HepG2 (cell line): ENCODE measurements around the gene ANKRD6. TPM values are rescaled to one million over a fixed set of nuclear protein-coding genes. Genes with fewer than 3 reads are reported as not detected.

ENCODE experiments used
- ATAC-seq: fragments of 200-7000 bp; cut with Tn5 transposase; 3 replicates; pipeline ENCODE4 v1.9.1; 2020; ENCODE audit warnings: mild to moderate bottlenecking, moderate library complexity
- BruUV-seq: library from RNA; stranded (reverse); fragments of 400-500 nt; replicated peaks from 2 replicates; lab custom pipeline; 2021; lab: Mats Ljungman, UMichigan
- CTCF ChIA-PET: fragments of 300-600 bp; formaldehyde crosslinking; extraction: SDS; loops from one replicate; lab custom pipeline; 2021; ENCODE audit warnings: low total read pairs, inconsistent platforms, low intra/inter-chr PET ratio; lab: Yijun Ruan, JAX
- POLR2A ChIA-PET: fragments of 350-600 bp; sonication (Branson Sonifier 250); formaldehyde crosslinking; loops from one replicate; lab custom pipeline; 2020; ENCODE audit warnings: antibody characterized with exemption, inconsistent platforms; lab: Yijun Ruan, JAX
- DNase-seq: peaks from one replicate; pipeline ENCODE4 v3.0.0-alpha.2; 2015; ENCODE audit warnings: low spot score
- FAIRE-seq: peaks from 3 replicates; lab custom pipeline; 2011; peaks lifted over from hg19 to GRCh38; lab: Jason Lieb, UNC
- H2AFZ ChIP-seq: one replicate; pipeline ENCODE4 v1.6.1; 2011; ENCODE audit warnings: low read length, inconsistent platforms
- H3K27ac ChIP-seq: fragments of 300-600 bp; 3 replicates; pipeline ENCODE4 v1.8.0; 2011; ENCODE audit warnings: mixed run types, mild to moderate bottlenecking, mixed read lengths, low read length, inconsistent platforms; ENCODE audit not compliant: insufficient read depth; ENCODE audit errors: extremely low read length
- H3K27me3 ChIP-seq, 2 experiments: fragments of 200-600 bp in 1 of 2; 2 replicates in 1 of 2; 3 replicates in 1 of 2; pipeline versions ENCODE4 v1.6.0 to v1.8.0; 2011; ENCODE audit warnings: low read length in 2 of 2, mild to moderate bottlenecking in 2 of 2, moderate library complexity in 2 of 2, inconsistent platforms in 1 of 2; ENCODE audit not compliant: insufficient read depth in 2 of 2, control insufficient read depth in 1 of 2
- H3K36me3 ChIP-seq, 2 experiments: fragments of 200-600 bp in 1 of 2; replicated peaks in 1 of 2; 2 replicates in 1 of 2; 3 replicates in 1 of 2; pipeline versions ENCODE4 v1.5.1 to v1.8.0; 2011; ENCODE audit warnings: low read length in 2 of 2, inconsistent platforms in 1 of 2; ENCODE audit not compliant: insufficient read depth in 2 of 2, control insufficient read depth in 1 of 2
- H3K4me1 ChIP-seq: 2 replicates; pipeline ENCODE4 v1.5.1; 2012; ENCODE audit warnings: low read length, inconsistent platforms; ENCODE audit not compliant: insufficient read depth
- H3K4me2 ChIP-seq: 2 replicates; pipeline ENCODE4 v1.6.0; 2011; ENCODE audit warnings: low read depth, low read length, inconsistent platforms
- H3K4me3 ChIP-seq, 3 experiments: fragments of 200-600 bp in 1 of 3; sonication (generic), shearing (Covaris generic) in 1 of 3; replicated peaks in 1 of 3; 2 replicates each; pipeline ENCODE4 v1.5.1; 2011 to 2016; ENCODE audit warnings: low read length in 3 of 3, inconsistent platforms in 2 of 3, low read depth in 2 of 3, mild to moderate bottlenecking in 2 of 3, control low read depth in 1 of 3, mixed read lengths in 1 of 3; ENCODE audit not compliant: insufficient read depth in 1 of 3
- H3K79me2 ChIP-seq: one replicate; pipeline ENCODE4 v1.6.1; 2011; ENCODE audit warnings: low read length, inconsistent platforms; ENCODE audit not compliant: insufficient read depth
- H3K9ac ChIP-seq: 2 replicates; pipeline ENCODE4 v1.6.0; 2011; ENCODE audit warnings: mild to moderate bottlenecking, low read depth, low read length, inconsistent platforms; ENCODE audit not compliant: insufficient read depth
- H3K9me3 ChIP-seq: 2 replicates; pipeline ENCODE4 v1.5.1; 2012; ENCODE audit warnings: mild to moderate bottlenecking, low read length
- H4K20me1 ChIP-seq: 2 replicates; pipeline ENCODE4 v1.6.0; 2011; ENCODE audit warnings: inconsistent platforms, mild to moderate bottlenecking, low read length, moderate library complexity; ENCODE audit not compliant: insufficient read depth
- ETV6 ChIP-seq: sonication (generic); formaldehyde crosslinking; conservative IDR thresholded peaks from 2 replicates; pipeline ENCODE4 v1.4.0; 2020; ENCODE audit warnings: missing genetic modification reagents
- MYC ChIP-seq: sonication (generic); formaldehyde crosslinking; IDR thresholded peaks from 2 replicates; pipeline ENCODE4 v1.9.0; 2021; ENCODE audit warnings: missing genetic modification reagents, borderline replicate concordance
- STAG1 ChIP-seq: sonication (generic); formaldehyde crosslinking; IDR thresholded peaks from 2 replicates; pipeline ENCODE4 v1.4.0; 2020; ENCODE audit warnings: missing genetic modification reagents
- WGBS: methylation state at CpG from one replicate; pipeline ENCODE4 v1.1.6; 2017; ENCODE audit warnings: low lambda C conversion rate; 5-methylcytosine and 5-hydroxymethylcytosine counted together
- in situ Hi-C: cut with HindIII; loops from 2 replicates; pipeline ENCODE4 v1.10.0; 2017; ENCODE audit warnings: low pct_unique_long_range_greater_than_20kb; ENCODE audit not compliant: extremely low pct_ligation_motif_present
- intact Hi-C: fragments of 100-400 bp; cut with micrococcal nuclease; formaldehyde crosslinking; loops from one replicate; pipeline ENCODE4 v1.10.0; 2022; ENCODE audit not compliant: unreplicated experiment
- polyA plus RNA-seq, 8 experiments: library from polyadenylated mRNA; depleted of rRNA in 3 of 8; stranded (reverse) in 7 of 8; unstranded in 1 of 8; fragments of >200 nt; fragmentation: Illumina TruSeq in 4 of 8; extraction: Trizol in 4 of 8; gene quantifications; 2 replicates each; pipeline versions ENCODE4 v1.2.1 to v1.2.3, GENCODE V29; 2011 to 2016; ENCODE audit warnings: low read depth in 4 of 8, missing spikeins in 1 of 8, mixed read lengths in 1 of 8; ENCODE audit not compliant: insufficient read depth in 1 of 8
- total RNA-seq, 5 experiments: library from RNA; depleted of rRNA; stranded (reverse); fragments of >200 nt; fragmentation: Illumina TruSeq; extraction: Trizol; gene quantifications; 2 replicates each; pipeline ENCODE4 v1.2.3, GENCODE V29; 2016; ENCODE audit warnings: low read depth in 1 of 5
- TF ChIP-seq, protein P1 (sequence below): sonication (generic); formaldehyde crosslinking; IDR thresholded peaks from 2 replicates; pipeline ENCODE4 v1.4.0; 2020; ENCODE audit warnings: missing genetic modification reagents
- TF ChIP-seq, protein P2 (sequence below): sonication (generic); formaldehyde crosslinking; IDR thresholded peaks from 2 replicates; pipeline ENCODE4 v1.4.0; 2020; ENCODE audit warnings: missing genetic modification reagents; ENCODE audit errors: not compliant biosample characterization
- TF ChIP-seq, protein P3 (sequence below): sonication (generic); formaldehyde crosslinking; IDR thresholded peaks from 2 replicates; pipeline ENCODE4 v1.5.0; 2020; ENCODE audit warnings: missing genetic modification reagents

The ANKRD6 gene
- total and polyA plus RNA-seq, 2 of the 13 experiments (the other 11 are each of a cell fraction or from before 2014, with no cell fraction given) = 0.18 to 0.36 TPM

DNA sequence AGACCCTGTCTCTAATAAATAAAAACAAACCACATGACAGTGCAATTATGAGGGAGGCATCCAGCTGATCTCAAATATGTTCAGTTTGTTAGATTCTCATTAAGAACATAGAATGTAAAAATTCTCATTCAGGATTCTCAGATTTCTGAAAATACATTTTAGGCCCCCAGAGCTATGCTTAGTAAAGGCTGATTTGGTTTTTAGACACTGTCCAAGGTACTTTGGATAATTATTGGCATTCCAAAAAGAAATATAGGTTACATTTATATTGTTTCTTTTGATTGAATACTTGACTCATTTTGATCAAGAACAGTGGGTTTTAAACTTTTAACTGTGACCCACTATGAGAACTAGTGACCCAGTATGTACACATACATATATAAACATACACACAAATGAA is 55.5 kb downstream of the ANKRD6 start (continued):
- TF ChIP-seq, protein P1, sequence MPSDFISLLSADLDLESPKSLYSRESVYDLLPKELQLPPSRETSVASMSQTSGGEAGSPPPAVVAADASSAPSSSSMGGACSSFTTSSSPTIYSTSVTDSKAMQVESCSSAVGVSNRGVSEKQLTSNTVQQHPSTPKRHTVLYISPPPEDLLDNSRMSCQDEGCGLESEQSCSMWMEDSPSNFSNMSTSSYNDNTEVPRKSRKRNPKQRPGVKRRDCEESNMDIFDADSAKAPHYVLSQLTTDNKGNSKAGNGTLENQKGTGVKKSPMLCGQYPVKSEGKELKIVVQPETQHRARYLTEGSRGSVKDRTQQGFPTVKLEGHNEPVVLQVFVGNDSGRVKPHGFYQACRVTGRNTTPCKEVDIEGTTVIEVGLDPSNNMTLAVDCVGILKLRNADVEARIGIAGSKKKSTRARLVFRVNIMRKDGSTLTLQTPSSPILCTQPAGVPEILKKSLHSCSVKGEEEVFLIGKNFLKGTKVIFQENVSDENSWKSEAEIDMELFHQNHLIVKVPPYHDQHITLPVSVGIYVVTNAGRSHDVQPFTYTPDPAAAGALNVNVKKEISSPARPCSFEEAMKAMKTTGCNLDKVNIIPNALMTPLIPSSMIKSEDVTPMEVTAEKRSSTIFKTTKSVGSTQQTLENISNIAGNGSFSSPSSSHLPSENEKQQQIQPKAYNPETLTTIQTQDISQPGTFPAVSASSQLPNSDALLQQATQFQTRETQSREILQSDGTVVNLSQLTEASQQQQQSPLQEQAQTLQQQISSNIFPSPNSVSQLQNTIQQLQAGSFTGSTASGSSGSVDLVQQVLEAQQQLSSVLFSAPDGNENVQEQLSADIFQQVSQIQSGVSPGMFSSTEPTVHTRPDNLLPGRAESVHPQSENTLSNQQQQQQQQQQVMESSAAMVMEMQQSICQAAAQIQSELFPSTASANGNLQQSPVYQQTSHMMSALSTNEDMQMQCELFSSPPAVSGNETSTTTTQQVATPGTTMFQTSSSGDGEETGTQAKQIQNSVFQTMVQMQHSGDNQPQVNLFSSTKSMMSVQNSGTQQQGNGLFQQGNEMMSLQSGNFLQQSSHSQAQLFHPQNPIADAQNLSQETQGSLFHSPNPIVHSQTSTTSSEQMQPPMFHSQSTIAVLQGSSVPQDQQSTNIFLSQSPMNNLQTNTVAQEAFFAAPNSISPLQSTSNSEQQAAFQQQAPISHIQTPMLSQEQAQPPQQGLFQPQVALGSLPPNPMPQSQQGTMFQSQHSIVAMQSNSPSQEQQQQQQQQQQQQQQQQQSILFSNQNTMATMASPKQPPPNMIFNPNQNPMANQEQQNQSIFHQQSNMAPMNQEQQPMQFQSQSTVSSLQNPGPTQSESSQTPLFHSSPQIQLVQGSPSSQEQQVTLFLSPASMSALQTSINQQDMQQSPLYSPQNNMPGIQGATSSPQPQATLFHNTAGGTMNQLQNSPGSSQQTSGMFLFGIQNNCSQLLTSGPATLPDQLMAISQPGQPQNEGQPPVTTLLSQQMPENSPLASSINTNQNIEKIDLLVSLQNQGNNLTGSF = no peak

DNA sequence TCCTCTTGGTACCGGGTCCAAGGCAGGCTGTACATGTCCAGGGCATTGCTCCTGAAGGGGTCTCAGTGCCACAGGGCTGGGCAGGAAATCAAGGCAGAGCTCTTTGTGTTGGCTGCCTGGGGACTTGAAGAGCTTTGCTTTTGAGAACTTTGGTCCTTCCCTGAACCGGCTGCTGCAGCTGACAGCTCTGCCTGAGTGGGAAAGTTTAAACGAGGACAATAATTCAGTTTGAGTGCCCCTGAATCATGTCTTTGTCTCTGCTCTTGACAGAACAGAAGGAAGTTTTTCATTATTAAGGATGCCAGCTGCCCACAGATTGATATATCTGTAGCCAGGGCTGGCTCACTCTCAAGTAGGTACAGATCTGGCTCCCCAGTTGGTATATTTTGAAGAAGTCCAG is 56.1 kb downstream of the ANKRD6 start:
- in situ Hi-C loops = no loop called here
- Histone ChIP-seq H3K9me3 (no peaks in the 10 kb centered on the region), H3K4me1 (no peaks in the 10 kb centered on the region), H3K79me2 (no peaks in the 10 kb centered on the region), H4K20me1 (no peaks in the 10 kb centered on the region)
- POLR2A ChIA-PET = no interaction called here
- no TSS peak for BruUV-seq
- DNase-seq = no peak
- TF ChIP-seq, protein P2, sequence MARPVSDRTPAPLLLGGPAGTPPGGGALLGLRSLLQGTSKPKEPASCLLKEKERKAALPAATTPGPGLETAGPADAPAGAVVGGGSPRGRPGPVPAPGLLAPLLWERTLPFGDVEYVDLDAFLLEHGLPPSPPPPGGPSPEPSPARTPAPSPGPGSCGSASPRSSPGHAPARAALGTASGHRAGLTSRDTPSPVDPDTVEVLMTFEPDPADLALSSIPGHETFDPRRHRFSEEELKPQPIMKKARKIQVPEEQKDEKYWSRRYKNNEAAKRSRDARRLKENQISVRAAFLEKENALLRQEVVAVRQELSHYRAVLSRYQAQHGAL (CRISPR knock-in tag) = no peak
- no peak for TF ChIP-seq STAG1 (CRISPR knock-in tag)
- no peak for TF ChIP-seq ETV6 (CRISPR knock-in tag)
- TF ChIP-seq, protein P3, sequence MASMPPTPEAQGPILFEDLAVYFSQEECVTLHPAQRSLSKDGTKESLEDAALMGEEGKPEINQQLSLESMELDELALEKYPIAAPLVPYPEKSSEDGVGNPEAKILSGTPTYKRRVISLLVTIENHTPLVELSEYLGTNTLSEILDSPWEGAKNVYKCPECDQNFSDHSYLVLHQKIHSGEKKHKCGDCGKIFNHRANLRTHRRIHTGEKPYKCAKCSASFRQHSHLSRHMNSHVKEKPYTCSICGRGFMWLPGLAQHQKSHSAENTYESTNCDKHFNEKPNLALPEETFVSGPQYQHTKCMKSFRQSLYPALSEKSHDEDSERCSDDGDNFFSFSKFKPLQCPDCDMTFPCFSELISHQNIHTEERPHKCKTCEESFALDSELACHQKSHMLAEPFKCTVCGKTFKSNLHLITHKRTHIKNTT (CRISPR knock-in tag) = no peak
- TF ChIP-seq MYC (CRISPR knock-in tag) = no peak
- TF ChIP-seq, all 625 proteins: peak for 0
- Histone ChIP-seq H3K36me3 (no peaks in the 10 kb centered on the region), H3K27ac (no peak overlapping the region), H3K4me2 (no peak overlapping the region), H3K9ac (no peak overlapping the region), H3K4me3 (no peak overlapping the region), H3K27me3 (no peaks in the 10 kb centered on the region), H2AFZ (no peak overlapping the region)
- ATAC-seq = no peak
- no peak for FAIRE-seq
- 3% methylated on average over 3 of the region's 3 CpGs for WGBS
- intact Hi-C loops = no loop called here
- CTCF ChIA-PET = no interaction called here
